ENCODE data around the gene ANKRD24.
"Not testable (repeated sequence)": the region's sequence is repeated elsewhere in the genome, so short reads cannot be mapped to it uniquely, and the experiment has no call there.

ANKRD24 gene

GRCh38 chr19:4199699-4200293 is 17.3 kb downstream of the ANKRD24 start:
- no peak for DNase-seq

- no peak for DNase-seq
These were observed 18.6 kb downstream of the ANKRD24 start for GRCh38 chr19:4200940-4201542.

GRCh38 chr19:4201798-4202197 is 19.3 kb downstream of the ANKRD24 start:
- DNase-seq: no peak

GRCh38 chr19:4206818-4207484 is 24.5 kb downstream of the ANKRD24 start:
- no peak for DNase-seq

GRCh38 chr19:4208385-4209094 is 26.1 kb downstream of the ANKRD24 start:
- no peak for DNase-seq

GRCh38 chr19:4210166-4210731 is 27.8 kb downstream of the ANKRD24 start:
- no peak for DNase-seq

GRCh38 chr19:4213116-4213515 is 30.6 kb downstream of the ANKRD24 start:
- no peak for DNase-seq

- no peak for DNase-seq
These were observed 33.3 kb downstream of the ANKRD24 start for GRCh38 chr19:4215807-4216206.

- no peak for DNase-seq
These were observed 34.4 kb downstream of the ANKRD24 start for GRCh38 chr19:4216846-4217245.

GRCh38 chr19:4217429-4218264 is 35.2 kb downstream of the ANKRD24 start:
- no peak for DNase-seq

- not testable (repeated sequence) for DNase-seq
These were observed 36.0 kb downstream of the ANKRD24 start for GRCh38 chr19:4218523-4218922.

- DNase-seq: no peak
These were observed 37.7 kb downstream of the ANKRD24 start for GRCh38 chr19:4220188-4220587.

- DNase-seq: no peak
These were observed 42.0 kb downstream of the ANKRD24 start for GRCh38 chr19:4224470-4224869.

- no peak for DNase-seq
These were observed 43.4 kb downstream of the ANKRD24 start for GRCh38 chr19:4225885-4226284.

GRCh38 chr19:4227771-4228170 is 45.3 kb downstream of the ANKRD24 start:
- DNase-seq: no peak

- DNase-seq: no peak
These were observed 46.3 kb downstream of the ANKRD24 start for GRCh38 chr19:4228765-4229178.

GRCh38 chr19:4229179-4229931 is 46.9 kb downstream of the ANKRD24 start, which contains the start of gene EBI3:
TSS of gene EBI3 (plus strand) at chr19:4229523. CDS start at chr19:4229551, 28 bp downstream.
- no peak for DNase-seq

GRCh38 chr19:4230237-4230636 is 47.7 kb downstream of the ANKRD24 start:
- DNase-seq: not testable (repeated sequence)

GRCh38 chr19:4231521-4231920 is 49.0 kb downstream of the ANKRD24 start:
- not testable (repeated sequence) for DNase-seq

GRCh38 chr19:4232139-4232538 is 49.6 kb downstream of the ANKRD24 start:
- DNase-seq: not testable (repeated sequence)

GRCh38 chr19:4232614-4233281 is 50.3 kb downstream of the ANKRD24 start:
- no peak for DNase-seq
